ENCODE measurements around the gene SLC8A3. TPM values are rescaled to one million over a fixed set of nuclear protein-coding genes. Genes with fewer than 3 reads are reported as not detected.

SLC8A3 gene
- total and polyA plus RNA-seq, 2 of the 13 experiments (the other 11 are each of a cell fraction or from before 2014, with no cell fraction given) = 0.01 to 0.02 TPM

- no peak for TF ChIP-seq ZHX2 (IDR thresholded peaks at IDR 0.05; ENCODE audit: low read depth)
- no peak for TF ChIP-seq ZHX2 (CRISPR knock-in tag; IDR thresholded peaks at IDR 0.05; ENCODE audit: borderline replicate concordance)
- TF ChIP-seq AHR (CRISPR knock-in tag; IDR thresholded peaks at IDR 0.05) = no peak
- no peak for TF ChIP-seq U2AF1 (optimal IDR thresholded peaks at IDR 0.05; ENCODE audit: low read depth, low read length)
- TF ChIP-seq POGK (CRISPR knock-in tag; conservative IDR thresholded peaks at IDR 0.05) = no peak; the same call in 1 of the 2 replicates
- peak; percentile 93; the same call in 1 of the 2 replicates for TF ChIP-seq WIZ (CRISPR knock-in tag; IDR thresholded peaks at IDR 0.05)
- TF ChIP-seq, protein P1, sequence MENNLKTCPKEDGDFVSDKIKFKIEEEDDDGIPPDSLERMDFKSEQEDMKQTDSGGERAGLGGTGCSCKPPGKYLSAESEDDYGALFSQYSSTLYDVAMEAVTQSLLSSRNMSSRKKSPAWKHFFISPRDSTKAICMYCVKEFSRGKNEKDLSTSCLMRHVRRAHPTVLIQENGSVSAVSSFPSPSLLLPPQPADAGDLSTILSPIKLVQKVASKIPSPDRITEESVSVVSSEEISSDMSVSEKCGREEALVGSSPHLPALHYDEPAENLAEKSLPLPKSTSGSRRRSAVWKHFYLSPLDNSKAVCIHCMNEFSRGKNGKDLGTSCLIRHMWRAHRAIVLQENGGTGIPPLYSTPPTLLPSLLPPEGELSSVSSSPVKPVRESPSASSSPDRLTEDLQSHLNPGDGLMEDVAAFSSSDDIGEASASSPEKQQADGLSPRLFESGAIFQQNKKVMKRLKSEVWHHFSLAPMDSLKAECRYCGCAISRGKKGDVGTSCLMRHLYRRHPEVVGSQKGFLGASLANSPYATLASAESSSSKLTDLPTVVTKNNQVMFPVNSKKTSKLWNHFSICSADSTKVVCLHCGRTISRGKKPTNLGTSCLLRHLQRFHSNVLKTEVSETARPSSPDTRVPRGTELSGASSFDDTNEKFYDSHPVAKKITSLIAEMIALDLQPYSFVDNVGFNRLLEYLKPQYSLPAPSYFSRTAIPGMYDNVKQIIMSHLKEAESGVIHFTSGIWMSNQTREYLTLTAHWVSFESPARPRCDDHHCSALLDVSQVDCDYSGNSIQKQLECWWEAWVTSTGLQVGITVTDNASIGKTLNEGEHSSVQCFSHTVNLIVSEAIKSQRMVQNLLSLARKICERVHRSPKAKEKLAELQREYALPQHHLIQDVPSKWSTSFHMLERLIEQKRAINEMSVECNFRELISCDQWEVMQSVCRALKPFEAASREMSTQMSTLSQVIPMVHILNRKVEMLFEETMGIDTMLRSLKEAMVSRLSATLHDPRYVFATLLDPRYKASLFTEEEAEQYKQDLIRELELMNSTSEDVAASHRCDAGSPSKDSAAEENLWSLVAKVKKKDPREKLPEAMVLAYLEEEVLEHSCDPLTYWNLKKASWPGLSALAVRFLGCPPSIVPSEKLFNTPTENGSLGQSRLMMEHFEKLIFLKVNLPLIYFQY (CRISPR knock-in tag; IDR thresholded peaks at IDR 0.05; ENCODE audit: borderline replicate concordance) = no peak; the same call in 1 of the 2 replicates
- TF ChIP-seq THAP8 (CRISPR knock-in tag; IDR thresholded peaks at IDR 0.05; ENCODE audit: borderline replicate concordance) = no peak
- TF ChIP-seq HOXA3 (CRISPR knock-in tag; IDR thresholded peaks at IDR 0.05) = no peak
- no peak for TF ChIP-seq PHB2 (IDR thresholded peaks at IDR 0.05; ENCODE audit: partially characterized antibody)
- no peak for TF ChIP-seq SOX5 (CRISPR knock-in tag; IDR thresholded peaks at IDR 0.05; ENCODE audit: borderline replicate concordance)
- no peak for TF ChIP-seq ZSCAN30 (CRISPR knock-in tag; IDR thresholded peaks at IDR 0.05)
- TF ChIP-seq NR0B2 (CRISPR knock-in tag; IDR thresholded peaks at IDR 0.05) = no peak
- TF ChIP-seq ZNF12 (CRISPR knock-in tag; IDR thresholded peaks at IDR 0.05) = peak; percentile 83
- TF ChIP-seq TAF1 (CRISPR knock-in tag; IDR thresholded peaks at IDR 0.05) = no peak
- TF ChIP-seq ZNF33B (CRISPR knock-in tag; IDR thresholded peaks at IDR 0.05) = no peak
- TF ChIP-seq ZNF83 (CRISPR knock-in tag; IDR thresholded peaks at IDR 0.05; ENCODE audit: borderline replicate concordance) = no peak
- peak; percentile 52; the same call in 1 of the 2 replicates for TF ChIP-seq KAT8 (CRISPR knock-in tag; IDR thresholded peaks at IDR 0.05)
- TF ChIP-seq DNMT3B (CRISPR knock-in tag; conservative IDR thresholded peaks at IDR 0.05) = 0 out of 2 replicates have a peak, but pooled peaks have one; percentile 51
Measured at GRCh38 chr14:70052990-70053389, 135.8 kb downstream of the SLC8A3 start (continued).
